Measurements from ENCODE around the gene GNAI3.

DNA sequence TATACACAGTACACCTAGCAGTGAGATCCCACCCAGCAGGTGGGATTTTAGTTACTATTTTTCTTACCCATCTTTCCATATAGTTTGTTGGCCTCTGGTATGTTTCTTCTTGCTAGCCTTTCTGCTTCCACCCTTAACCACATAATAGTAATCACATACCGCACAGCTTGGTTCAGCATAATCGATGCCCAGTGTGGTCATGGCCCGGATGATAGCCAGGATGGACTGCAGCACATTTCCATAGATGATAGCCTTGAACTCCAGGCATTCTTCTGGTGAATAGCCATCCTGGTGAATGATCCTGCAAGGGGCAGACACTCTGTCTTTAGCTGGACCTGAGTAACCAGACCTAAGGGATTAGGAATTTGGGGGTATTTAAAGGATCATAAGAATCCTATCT is 61.5 kb downstream of the GNAI3 start:
- TF ChIP-seq, protein P1, sequence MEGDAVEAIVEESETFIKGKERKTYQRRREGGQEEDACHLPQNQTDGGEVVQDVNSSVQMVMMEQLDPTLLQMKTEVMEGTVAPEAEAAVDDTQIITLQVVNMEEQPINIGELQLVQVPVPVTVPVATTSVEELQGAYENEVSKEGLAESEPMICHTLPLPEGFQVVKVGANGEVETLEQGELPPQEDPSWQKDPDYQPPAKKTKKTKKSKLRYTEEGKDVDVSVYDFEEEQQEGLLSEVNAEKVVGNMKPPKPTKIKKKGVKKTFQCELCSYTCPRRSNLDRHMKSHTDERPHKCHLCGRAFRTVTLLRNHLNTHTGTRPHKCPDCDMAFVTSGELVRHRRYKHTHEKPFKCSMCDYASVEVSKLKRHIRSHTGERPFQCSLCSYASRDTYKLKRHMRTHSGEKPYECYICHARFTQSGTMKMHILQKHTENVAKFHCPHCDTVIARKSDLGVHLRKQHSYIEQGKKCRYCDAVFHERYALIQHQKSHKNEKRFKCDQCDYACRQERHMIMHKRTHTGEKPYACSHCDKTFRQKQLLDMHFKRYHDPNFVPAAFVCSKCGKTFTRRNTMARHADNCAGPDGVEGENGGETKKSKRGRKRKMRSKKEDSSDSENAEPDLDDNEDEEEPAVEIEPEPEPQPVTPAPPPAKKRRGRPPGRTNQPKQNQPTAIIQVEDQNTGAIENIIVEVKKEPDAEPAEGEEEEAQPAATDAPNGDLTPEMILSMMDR (IDR thresholded peaks at IDR 0.05): no peak
- TF ChIP-seq POLR2A (IDR thresholded peaks at IDR 0.05): no peak
